ENCODE results near the gene ALOX5.

The ALOX5 gene

GRCh38 chr10:45427262-45427969, 53.4 kb downstream of the ALOX5 start:
- H3K4me1 Mint-ChIP-seq, result peaks cover 13% of the 10 kb centered on the region
- no peaks in the 10 kb centered on the region for H3K9me3 Mint-ChIP-seq
- H3K27ac Mint-ChIP-seq, result no peak overlapping the region
- DNase-seq, result no peak
- no peak overlapping the region for H3K4me3 Mint-ChIP-seq
- peaks cover 3% of the 10 kb centered on the region for H3K27me3 Mint-ChIP-seq (ENCODE audit: low read depth, poor library complexity)
- H3K36me3 Mint-ChIP-seq (ENCODE audit: low read depth), result no peaks in the 10 kb centered on the region
- TF ChIP-seq CTCF (IDR thresholded peaks at IDR 0.05), result no peak

DNA sequence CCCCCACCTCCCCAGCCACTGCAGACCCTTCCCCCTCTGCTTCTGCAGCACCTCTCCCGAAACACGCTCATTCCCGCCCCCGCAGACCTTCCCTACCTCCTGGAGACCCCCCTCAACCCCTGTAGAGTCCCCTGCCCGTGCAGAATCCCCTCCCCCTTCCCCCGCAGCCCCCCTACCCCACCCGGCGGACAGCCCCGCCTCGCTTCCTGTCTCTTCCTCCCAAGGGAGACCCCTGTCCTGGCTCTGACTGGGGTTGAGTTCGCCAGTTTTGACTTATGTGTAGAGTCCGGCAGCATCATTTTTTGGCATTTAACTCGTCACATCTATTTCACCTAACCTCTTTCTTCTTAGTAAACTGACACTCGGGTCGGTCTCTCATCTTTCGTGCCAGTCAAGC, 54.0 kb downstream of the ALOX5 start:
- peak overlapping the region; percentile 24 for H3K27ac Mint-ChIP-seq
- peaks cover 13% of the 10 kb centered on the region for H3K4me1 Mint-ChIP-seq
- DNase-seq, result no peak
- no peaks in the 10 kb centered on the region for H3K36me3 Mint-ChIP-seq (ENCODE audit: low read depth)
- H3K4me3 Mint-ChIP-seq, result no peak overlapping the region
- no peak for TF ChIP-seq CTCF (IDR thresholded peaks at IDR 0.05)
- H3K9me3 Mint-ChIP-seq, result no peaks in the 10 kb centered on the region
- peaks cover 3% of the 10 kb centered on the region for H3K27me3 Mint-ChIP-seq (ENCODE audit: low read depth, poor library complexity)

DNA sequence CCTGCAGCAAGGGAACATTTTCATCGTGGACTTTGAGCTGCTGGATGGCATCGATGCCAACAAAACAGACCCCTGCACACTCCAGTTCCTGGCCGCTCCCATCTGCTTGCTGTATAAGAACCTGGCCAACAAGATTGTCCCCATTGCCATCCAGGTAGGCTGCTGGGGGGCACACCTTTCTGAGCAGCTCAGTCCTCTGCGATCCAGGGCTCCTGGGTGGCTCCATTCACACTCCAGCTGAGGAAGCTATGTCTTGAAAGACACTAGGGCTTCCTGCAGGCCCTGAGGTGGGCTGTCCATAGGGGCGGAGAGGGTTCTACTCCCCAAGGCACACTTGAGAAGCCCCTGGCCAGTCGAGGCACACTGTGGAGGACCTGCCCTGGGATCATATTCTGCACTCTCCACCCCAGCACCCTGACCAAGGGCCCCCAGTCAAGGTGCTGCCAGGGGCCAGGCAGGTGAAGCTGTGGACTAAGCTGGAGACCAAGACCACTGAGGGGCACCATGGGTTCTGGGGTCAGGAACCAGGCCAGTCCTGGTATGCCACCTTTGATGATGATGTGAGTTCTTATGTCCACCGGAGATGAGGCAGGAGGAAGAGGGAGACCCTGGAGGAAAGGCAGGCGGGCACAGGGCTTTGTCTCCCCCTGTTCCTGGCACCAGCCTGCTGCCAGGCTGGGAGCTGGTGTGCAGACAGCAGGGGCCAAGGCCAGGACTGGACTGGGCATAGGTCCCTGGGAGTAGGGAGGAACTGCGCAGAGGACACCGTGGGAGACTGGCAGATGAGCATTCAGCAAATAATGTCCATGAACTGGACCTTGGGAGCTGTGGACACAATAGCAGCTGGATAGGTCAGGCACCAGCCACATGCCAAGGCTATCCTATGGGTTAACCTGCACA, 54.8 kb downstream of the ALOX5 start:
- no peak for TF ChIP-seq CTCF (IDR thresholded peaks at IDR 0.05)
- Mint-ChIP-seq H3K4me1 (peaks cover 13% of the 10 kb centered on the region), H3K27me3 (ENCODE audit: low read depth, poor library complexity) (peaks cover 3% of the 10 kb centered on the region), H3K36me3 (ENCODE audit: low read depth) (no peaks in the 10 kb centered on the region), H3K9me3 (no peaks in the 10 kb centered on the region), H3K27ac (no peak overlapping the region), H3K4me3 (no peak overlapping the region)
- DNase-seq, result no peak

DNA sequence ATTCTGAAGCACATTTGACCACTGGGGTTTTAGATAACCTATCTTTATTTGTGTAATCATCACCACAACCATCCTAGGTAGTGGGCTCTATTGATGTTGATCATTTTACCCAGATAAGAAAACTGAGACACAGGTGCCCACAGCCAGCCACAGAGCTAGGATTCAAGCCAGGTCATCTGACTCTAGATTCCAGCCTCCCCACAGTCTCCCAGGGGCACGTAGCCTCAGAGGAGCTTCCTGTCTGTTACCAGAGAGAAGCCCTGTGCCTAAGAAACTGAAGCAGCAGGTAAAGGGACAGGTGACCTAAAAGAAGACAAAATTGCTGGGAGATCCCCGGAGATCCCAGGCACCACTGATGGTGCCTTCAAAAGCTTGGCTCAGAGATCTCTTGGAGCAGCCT, 55.8 kb downstream of the ALOX5 start:
- H3K4me1 Mint-ChIP-seq, result peaks cover 13% of the 10 kb centered on the region
- TF ChIP-seq CTCF (IDR thresholded peaks at IDR 0.05), result no peak
- H3K36me3 Mint-ChIP-seq (ENCODE audit: low read depth), result no peaks in the 10 kb centered on the region
- no peak for DNase-seq
- H3K27me3 Mint-ChIP-seq (ENCODE audit: low read depth, poor library complexity), result peaks cover 5% of the 10 kb centered on the region
- H3K9me3 Mint-ChIP-seq, result peaks cover 5% of the 10 kb centered on the region
- no peak overlapping the region for H3K27ac Mint-ChIP-seq
- H3K4me3 Mint-ChIP-seq, result no peak overlapping the region

DNA sequence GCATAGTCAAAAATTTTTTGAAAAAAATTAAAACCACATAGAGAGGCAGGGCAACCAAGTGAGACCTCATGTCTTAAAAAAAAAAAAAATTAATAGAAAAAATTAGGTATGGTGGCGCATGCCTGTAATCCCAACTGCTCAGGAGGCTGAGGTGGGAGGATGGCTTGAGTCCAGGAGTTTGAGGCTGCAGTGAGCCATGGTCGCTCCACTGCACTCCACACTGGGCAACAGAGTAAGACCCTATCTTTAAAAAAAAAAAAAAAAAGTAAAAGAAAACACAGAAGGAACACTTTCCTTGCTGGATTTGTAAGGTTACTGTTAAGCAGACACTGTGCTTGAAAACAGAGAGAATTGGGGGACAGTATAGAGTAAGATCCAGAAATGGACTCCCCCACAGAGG, 58.1 kb downstream of the ALOX5 start:
- H3K27ac Mint-ChIP-seq, result no peak overlapping the region
- peaks cover 13% of the 10 kb centered on the region for H3K4me1 Mint-ChIP-seq
- peaks cover 17% of the 10 kb centered on the region for H3K9me3 Mint-ChIP-seq
- no peak for DNase-seq
- H3K4me3 Mint-ChIP-seq, result no peak overlapping the region
- no peaks in the 10 kb centered on the region for H3K36me3 Mint-ChIP-seq (ENCODE audit: low read depth)
- TF ChIP-seq CTCF (IDR thresholded peaks at IDR 0.05), result no peak
- H3K27me3 Mint-ChIP-seq (ENCODE audit: low read depth, poor library complexity), result peaks cover 4% of the 10 kb centered on the region

Measured in nephron progenitor cell (in vitro differentiated cells).